ENCODE data around the gene ATP11B. TPM values are rescaled to one million over a fixed set of nuclear protein-coding genes. Genes with fewer than 3 reads are reported as not detected.

Gene ATP11B
- total and polyA plus RNA-seq, 2 experiments from 2014 or later, result 5.8 to 24.7 TPM

DNA sequence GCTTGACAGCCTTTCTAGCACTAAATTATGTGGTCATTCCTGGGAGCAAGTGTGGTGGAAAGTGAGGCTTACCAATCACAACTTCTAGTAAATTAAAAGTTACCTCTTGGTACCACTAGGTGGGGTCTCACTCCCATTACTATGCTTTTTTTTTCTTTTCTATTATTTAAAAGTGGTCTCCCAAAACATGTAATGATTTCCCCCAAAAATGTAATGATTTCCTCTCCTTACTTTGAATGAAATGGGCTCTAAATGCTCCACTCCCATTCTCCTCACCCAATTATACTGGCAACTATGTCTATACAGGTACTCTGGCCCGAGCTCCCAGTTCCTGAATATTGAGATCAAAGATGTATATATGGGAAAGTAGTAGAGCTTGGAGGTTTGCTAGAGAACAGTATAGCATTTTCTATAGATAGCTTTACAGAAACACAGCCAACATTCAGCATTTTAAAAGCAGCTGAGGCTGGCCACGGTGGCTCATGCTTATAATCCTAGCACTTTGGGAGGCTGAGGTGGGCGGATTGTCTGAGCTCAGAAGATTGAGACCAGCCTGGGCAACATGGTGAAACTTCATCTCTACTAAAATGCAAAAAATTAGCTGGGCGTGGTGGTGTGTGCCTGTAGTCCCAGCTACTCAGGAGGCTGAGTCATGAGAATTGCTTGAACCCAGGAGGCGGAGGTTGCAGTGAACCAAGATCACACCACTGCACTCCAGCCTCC lies 116.2 kb downstream of the ATP11B start:
- H3F3A ChIP-seq (replicated peaks; ENCODE audit: low read depth), result no peaks in the 10 kb centered on the region
- H3K27me3 ChIP-seq (ENCODE audit: insufficient read depth), result no peaks in the 10 kb centered on the region
- H3K36me3 Mint-ChIP-seq (ENCODE audit: low read depth), result no peaks in the 10 kb centered on the region
- no peaks in the 10 kb centered on the region for H3K9me3 Mint-ChIP-seq
- H3K36me3 ChIP-seq (ENCODE audit: insufficient read depth), result no peaks in the 10 kb centered on the region
- no peaks in the 10 kb centered on the region for H3K9me2 ChIP-seq (ENCODE audit: insufficient read depth)
- H3K79me2 ChIP-seq (replicated peaks; ENCODE audit: insufficient read depth), result no peaks in the 10 kb centered on the region
- DNase-seq (ENCODE audit: low spot score) (peak; percentile 63), ATAC-seq (peak; percentile 54)
- no peaks in the 10 kb centered on the region for H3K27me3 Mint-ChIP-seq (ENCODE audit: insufficient read depth, low read depth, poor library complexity)
- no peak overlapping the region; the same call in 1 of the 2 replicates for H3K27ac Mint-ChIP-seq
- TF ChIP-seq STAT1 (IDR thresholded peaks at IDR 0.05; ENCODE audit: unreplicated experiment), result no peak
- TF ChIP-seq EZH2phosphoT487 (IDR thresholded peaks at IDR 0.05; ENCODE audit: unreplicated experiment), result no peak
- TF ChIP-seq ZNF114 (CRISPR knock-in tag; IDR thresholded peaks at IDR 0.05), result no peak
- TF ChIP-seq, protein P1, sequence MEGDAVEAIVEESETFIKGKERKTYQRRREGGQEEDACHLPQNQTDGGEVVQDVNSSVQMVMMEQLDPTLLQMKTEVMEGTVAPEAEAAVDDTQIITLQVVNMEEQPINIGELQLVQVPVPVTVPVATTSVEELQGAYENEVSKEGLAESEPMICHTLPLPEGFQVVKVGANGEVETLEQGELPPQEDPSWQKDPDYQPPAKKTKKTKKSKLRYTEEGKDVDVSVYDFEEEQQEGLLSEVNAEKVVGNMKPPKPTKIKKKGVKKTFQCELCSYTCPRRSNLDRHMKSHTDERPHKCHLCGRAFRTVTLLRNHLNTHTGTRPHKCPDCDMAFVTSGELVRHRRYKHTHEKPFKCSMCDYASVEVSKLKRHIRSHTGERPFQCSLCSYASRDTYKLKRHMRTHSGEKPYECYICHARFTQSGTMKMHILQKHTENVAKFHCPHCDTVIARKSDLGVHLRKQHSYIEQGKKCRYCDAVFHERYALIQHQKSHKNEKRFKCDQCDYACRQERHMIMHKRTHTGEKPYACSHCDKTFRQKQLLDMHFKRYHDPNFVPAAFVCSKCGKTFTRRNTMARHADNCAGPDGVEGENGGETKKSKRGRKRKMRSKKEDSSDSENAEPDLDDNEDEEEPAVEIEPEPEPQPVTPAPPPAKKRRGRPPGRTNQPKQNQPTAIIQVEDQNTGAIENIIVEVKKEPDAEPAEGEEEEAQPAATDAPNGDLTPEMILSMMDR (conservative IDR thresholded peaks at IDR 0.05; ENCODE audit: low read depth in 2 of 2), result peak; percentile 59 to 79
- H3K4me1 Mint-ChIP-seq, result peaks cover 7% of the 10 kb centered on the region; the same call in 2 of the 3 replicates
- no peaks in the 10 kb centered on the region for H3K4me1 ChIP-seq (ENCODE audit: insufficient read depth)
- no peak overlapping the region for H3K4me3 ChIP-seq
- no peak overlapping the region for H3K4me2 ChIP-seq
- H4K20me1 ChIP-seq (replicated peaks; ENCODE audit: insufficient read depth), result no peaks in the 10 kb centered on the region
- no peak overlapping the region for H3K27ac ChIP-seq (ENCODE audit: low read depth)
- H3K4me3 Mint-ChIP-seq, result no peak overlapping the region
- H2AFZ ChIP-seq, result no peak overlapping the region

DNA sequence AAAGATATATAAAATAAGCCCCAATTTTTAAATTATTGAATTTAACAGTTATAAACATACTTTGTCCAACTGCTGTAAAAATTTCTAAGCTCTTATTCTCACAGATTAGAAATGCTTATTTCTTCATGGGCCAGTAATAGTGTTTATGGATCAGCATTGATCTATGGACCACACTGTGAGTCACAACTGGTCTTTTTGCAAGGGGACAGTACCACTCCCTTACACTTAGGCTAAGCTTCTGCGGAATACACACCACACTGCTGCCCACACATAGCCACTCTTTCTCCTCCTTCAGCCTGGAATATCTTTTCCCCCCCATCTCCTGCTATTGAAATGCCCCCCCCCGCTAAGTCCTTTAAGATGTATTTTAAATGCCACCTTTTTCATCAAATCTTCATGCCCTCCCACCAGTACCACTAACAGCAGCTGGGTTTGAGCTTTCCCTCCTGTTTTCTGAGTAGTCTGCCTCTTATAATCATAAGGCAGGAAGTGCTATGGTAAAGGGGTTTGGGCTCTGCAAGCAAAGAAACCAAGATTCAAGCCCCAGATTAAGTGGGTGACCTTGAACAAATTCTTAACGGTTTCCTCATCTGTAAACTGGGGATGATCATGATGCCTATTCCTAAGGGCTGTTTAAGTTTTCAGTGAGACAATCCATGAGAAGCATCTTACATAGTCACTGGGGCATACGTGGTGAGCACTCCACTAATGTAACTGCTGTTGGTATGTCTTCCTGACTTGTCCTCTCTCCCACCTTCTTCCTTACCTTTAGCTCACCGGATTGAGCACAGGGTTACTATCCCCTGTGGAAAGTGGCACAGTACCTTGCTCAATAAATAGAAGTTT lies 117.9 kb downstream of the ATP11B start:
- Histone ChIP-seq H3K27ac (ENCODE audit: low read depth) (no peak overlapping the region), H3K4me3 (no peak overlapping the region), H3K27me3 (ENCODE audit: insufficient read depth) (no peaks in the 10 kb centered on the region), H2AFZ (no peak overlapping the region), H3K79me2 (replicated peaks; ENCODE audit: insufficient read depth) (no peaks in the 10 kb centered on the region), H3K4me1 (ENCODE audit: insufficient read depth) (no peaks in the 10 kb centered on the region), H3K9me2 (ENCODE audit: insufficient read depth) (no peaks in the 10 kb centered on the region), H3K4me2 (no peak overlapping the region), H4K20me1 (replicated peaks; ENCODE audit: insufficient read depth) (no peaks in the 10 kb centered on the region), H3K36me3 (ENCODE audit: insufficient read depth) (no peaks in the 10 kb centered on the region), H3F3A (replicated peaks; ENCODE audit: low read depth) (no peaks in the 10 kb centered on the region)
- H3K4me1 Mint-ChIP-seq, result peaks cover 7% of the 10 kb centered on the region; the same call in 2 of the 3 replicates
- no peak for DNase-seq (ENCODE audit: low spot score)
- H3K36me3 Mint-ChIP-seq (ENCODE audit: low read depth), result no peaks in the 10 kb centered on the region
- H3K27me3 Mint-ChIP-seq (ENCODE audit: insufficient read depth, low read depth, poor library complexity), result no peaks in the 10 kb centered on the region
- ATAC-seq, result no peak
- no peak overlapping the region for H3K4me3 Mint-ChIP-seq
- no peaks in the 10 kb centered on the region for H3K9me3 Mint-ChIP-seq
- H3K27ac Mint-ChIP-seq, result peak overlapping the region; percentile 11
- TF ChIP-seq JUNB (IDR thresholded peaks at IDR 0.05; ENCODE audit: unreplicated experiment) (no peak), STAT1 (IDR thresholded peaks at IDR 0.05; ENCODE audit: unreplicated experiment) (no peak), CREB1 (CRISPR knock-in tag; IDR thresholded peaks at IDR 0.05; ENCODE audit: low read depth) (no peak), ZNF114 (CRISPR knock-in tag; IDR thresholded peaks at IDR 0.05) (no peak), NANOG (IDR thresholded peaks at IDR 0.05; ENCODE audit: borderline replicate concordance) (no peak)
- TF ChIP-seq, protein P2, sequence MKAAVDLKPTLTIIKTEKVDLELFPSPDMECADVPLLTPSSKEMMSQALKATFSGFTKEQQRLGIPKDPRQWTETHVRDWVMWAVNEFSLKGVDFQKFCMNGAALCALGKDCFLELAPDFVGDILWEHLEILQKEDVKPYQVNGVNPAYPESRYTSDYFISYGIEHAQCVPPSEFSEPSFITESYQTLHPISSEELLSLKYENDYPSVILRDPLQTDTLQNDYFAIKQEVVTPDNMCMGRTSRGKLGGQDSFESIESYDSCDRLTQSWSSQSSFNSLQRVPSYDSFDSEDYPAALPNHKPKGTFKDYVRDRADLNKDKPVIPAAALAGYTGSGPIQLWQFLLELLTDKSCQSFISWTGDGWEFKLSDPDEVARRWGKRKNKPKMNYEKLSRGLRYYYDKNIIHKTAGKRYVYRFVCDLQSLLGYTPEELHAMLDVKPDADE (IDR thresholded peaks at IDR 0.05), result no peak
- TF ChIP-seq, protein P1 (conservative IDR thresholded peaks at IDR 0.05; ENCODE audit: low read depth in 2 of 2), result no peak
- TF ChIP-seq, protein P3, sequence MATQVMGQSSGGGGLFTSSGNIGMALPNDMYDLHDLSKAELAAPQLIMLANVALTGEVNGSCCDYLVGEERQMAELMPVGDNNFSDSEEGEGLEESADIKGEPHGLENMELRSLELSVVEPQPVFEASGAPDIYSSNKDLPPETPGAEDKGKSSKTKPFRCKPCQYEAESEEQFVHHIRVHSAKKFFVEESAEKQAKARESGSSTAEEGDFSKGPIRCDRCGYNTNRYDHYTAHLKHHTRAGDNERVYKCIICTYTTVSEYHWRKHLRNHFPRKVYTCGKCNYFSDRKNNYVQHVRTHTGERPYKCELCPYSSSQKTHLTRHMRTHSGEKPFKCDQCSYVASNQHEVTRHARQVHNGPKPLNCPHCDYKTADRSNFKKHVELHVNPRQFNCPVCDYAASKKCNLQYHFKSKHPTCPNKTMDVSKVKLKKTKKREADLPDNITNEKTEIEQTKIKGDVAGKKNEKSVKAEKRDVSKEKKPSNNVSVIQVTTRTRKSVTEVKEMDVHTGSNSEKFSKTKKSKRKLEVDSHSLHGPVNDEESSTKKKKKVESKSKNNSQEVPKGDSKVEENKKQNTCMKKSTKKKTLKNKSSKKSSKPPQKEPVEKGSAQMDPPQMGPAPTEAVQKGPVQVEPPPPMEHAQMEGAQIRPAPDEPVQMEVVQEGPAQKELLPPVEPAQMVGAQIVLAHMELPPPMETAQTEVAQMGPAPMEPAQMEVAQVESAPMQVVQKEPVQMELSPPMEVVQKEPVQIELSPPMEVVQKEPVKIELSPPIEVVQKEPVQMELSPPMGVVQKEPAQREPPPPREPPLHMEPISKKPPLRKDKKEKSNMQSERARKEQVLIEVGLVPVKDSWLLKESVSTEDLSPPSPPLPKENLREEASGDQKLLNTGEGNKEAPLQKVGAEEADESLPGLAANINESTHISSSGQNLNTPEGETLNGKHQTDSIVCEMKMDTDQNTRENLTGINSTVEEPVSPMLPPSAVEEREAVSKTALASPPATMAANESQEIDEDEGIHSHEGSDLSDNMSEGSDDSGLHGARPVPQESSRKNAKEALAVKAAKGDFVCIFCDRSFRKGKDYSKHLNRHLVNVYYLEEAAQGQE (IDR thresholded peaks at IDR 0.05; ENCODE audit: unreplicated experiment), result no peak
